NCI-H1417 treated with DMSO at 0.1 percent for 48 hours (cell line): ENCODE data around the gene JCAD.
"Not testable (repeated sequence)": the region's sequence is repeated elsewhere in the genome, so short reads cannot be mapped to it uniquely, and the experiment has no call there.

ENCODE experiments used
- DNase-seq: peaks from one replicate; lab custom pipeline; 2025; lab: John Stamatoyannopoulos, UW

JCAD gene, protein sequence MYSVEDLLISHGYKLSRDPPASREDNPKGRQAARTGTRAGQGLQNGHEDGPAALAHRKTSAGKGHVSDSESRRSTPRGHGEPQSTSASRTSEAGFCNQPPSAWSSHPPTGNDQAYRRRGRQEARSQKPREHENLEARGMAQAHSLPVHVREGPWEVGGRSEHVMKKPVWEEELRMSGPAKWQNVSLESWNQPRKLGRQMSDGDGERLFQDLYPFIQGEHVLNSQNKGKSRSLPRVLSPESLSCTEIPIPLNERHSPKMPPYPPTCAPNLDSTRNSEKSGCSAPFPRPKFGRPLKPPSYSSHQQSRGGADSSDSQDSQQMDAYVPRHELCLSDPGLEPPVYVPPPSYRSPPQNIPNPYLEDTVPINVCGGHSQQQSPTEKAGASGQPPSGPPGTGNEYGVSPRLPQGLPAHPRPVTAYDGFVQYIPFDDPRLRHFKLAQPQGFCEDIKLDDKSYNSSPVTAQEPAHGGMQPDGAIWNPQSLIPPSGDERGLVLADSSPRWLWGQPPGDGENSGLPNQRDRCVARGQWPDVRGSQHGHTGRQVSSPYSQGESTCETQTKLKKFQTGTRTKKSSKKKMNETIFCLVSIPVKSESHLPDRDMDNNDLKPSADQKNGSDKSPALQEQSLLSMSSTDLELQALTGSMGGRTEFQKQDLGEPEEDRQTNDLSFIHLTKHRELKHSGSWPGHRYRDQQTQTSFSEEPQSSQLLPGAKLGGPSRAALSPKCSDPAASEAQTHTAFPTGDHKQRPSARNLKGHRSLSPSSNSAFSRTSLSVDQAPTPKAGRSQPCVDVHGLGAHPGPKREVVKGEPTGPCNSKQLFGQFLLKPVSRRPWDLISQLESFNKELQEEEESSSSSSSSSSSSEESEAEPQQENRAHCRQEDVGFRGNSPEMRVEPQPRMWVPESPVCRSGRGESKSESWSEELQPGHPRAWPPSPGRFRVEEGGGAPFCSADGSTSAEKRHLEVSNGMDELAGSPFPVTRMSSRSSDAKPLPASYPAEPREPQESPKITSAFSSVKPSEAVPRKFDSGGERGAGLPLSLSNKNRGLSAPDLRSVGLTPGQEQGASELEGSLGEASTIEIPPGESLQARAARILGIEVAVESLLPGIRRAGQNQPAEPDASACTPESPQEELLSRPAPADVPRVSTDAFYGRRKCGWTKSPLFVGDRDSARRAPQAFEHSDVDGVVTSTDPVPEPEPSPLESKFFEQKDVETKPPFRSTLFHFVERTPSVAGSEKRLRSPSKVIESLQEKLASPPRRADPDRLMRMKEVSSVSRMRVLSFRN (N-terminal part only)

DNA sequence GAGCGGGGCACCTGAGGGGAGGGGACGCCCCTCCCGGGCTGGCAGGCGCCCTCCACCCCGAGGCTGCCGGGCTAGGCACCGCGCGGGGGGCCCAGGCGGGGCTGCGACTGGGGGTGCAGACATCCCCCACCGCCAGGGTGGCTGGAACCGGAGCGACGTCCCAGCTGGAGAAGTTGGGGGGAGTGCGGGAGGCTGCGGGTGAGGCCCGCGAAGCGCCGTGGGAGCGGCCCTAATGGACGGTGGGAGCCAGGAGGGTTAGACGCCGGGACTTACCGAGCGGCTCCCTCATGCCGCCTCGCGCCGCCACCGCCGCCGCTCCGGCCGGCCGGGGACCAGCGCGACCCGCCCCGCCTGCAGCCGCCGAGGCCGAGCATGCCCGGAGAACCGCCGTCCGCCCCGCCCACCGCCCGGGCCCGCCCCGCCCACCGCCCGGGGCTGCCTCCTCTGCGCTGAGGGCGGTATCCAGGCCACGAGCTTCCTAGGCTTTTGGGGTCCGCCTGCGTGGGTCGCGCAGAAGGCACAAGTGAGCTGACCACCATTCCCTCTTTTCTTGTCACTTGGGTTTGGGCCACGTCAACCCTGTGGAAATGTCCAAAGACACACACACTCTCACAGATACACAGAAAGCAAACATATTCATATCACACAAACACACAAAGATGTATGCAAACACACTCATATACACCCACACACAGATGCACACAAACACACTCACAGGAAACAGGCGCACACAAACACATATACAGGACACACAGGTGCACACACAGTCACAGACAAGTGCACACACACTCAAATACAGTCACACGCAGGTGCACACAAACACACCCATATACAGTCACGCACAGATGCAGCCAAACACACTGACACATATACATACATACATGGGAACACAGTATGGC lies at the start of gene JCAD:
Gene JCAD (minus strand): TSS at position 378 of the 899 bp plus-strand sequence. CDS start 11,774 bp downstream, outside the sequence.
- no peak for DNase-seq

DNA sequence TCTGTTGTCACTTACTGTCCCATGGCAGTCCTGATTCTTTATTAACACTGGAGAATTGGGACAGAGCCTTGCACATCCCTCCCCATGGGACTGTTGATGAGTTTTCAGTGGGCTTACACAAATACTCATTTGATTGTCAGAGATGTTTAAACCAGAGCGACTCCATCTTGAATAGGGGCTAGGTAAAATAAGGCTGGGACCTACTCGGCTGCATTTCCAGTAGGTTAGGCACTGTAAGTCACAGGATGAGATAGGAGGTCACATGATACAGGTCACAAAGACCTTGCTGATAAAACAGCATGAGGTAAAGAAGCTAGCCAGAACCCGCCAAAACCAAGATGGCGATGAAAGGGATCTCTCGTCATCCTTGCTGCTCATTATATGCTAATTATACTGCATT lies 47.6 kb upstream of the JCAD start:
- DNase-seq, result no peak

DNA sequence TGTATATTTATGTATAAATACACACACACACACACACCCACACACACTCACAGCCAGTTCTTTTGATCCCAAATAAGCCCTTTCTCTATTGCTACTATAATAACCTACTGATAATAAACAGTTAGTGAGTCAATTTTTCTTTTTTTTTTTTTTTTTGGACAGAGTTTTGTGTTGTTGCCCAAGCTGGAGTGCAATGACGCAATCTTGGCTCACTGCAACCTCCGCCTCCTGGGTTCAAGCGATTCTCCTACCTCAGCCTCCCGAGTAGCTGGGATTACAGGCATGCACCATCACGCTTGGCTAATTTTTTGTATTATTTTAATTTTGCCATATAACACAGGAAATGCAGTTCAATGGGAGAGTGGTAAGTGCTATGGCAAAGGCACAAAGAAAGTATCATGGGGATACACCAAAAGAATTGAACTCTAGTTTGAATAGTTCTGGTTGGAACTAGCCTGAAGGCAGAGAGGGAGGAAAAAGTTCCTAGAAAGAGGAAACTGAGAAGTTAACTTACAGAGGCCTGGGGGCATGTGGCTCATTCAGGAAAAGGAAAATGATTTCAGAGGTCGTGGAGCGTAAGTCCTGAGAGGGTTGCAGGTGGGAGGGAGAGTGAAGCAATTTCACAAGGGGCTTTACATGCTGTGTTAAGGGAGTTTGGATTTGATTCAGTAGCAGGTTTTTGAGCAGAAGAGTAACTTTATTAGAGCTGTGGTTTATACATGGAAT lies 44.4 kb upstream of the JCAD start:
- no peak for DNase-seq

DNA sequence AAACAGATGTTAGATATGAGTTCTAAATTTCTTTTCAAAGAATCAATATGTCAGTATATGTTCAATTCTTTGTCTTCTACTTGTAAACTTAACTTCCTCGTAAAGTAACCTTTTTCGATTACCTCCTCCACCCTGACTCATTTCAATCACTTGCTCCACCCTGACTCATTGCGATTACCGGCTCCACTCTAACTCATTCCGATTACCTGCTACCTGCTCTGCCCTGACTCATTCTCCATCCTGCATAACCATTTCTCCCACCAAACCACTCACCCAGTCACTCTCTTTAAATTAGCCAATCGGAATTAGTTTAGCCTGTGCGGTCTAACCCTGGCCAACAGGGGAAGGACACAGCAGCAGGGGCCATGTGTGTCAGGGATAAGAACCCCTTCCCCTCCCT lies 40.3 kb upstream of the JCAD start:
- DNase-seq, result not testable (repeated sequence)

DNA sequence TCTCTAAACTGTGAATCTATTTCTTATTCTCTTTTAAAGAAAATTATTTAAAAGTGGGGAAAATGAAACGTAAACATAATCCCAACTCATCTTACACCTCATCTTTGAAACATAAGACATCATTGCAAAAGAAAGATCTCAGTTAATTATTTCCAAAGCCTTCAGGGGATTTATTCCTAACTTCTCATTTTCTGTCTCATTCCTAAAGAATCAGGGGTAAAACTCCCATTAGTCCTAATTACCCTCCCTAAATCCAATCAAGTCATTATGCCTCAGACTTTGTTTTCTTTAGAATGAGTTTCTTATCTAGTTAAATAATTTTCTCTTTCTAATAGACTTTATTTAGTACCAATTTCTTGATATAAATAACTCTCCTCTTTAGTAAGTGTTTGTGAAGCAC lies 39.7 kb upstream of the JCAD start:
- DNase-seq, result no peak

DNA sequence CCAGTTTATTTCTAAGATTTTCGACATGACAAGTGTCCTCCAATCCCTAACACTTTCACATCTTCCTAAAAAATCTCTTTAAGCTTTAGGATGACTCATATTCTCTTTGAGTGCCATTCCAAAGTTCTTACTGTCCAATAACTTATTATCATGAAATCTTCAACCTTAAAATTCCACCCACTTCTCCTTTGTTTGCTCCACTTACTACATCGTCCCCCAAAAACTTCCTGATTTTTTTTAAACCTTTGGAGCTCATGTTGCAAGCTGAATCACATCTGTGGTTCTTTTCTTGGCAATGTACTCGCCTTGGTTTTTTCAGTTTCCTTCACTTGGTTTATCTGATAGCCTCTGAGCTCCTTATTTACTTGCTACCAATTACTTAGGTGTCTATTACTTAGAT lies 39.2 kb upstream of the JCAD start:
- DNase-seq, result no peak

DNA sequence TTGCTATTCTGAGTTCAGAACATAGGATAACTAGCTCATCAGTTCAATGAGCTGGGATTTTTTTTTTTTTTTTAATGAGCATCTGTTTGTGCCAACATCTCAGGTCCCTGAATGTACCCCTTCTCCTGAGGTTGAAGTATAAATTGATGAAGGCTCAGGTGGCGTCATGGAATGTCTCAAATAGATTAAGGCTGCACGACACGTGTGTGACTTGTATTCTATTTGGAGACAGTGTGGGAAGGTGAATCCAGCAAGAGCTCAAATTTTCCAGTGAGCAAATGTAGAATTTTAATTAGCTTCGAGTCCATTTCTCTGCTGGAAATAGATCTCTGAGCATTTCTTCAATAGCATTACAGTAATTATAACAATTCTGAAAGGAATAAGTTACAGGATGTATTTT lies 37.2 kb upstream of the JCAD start:
- DNase-seq, result no peak

DNA sequence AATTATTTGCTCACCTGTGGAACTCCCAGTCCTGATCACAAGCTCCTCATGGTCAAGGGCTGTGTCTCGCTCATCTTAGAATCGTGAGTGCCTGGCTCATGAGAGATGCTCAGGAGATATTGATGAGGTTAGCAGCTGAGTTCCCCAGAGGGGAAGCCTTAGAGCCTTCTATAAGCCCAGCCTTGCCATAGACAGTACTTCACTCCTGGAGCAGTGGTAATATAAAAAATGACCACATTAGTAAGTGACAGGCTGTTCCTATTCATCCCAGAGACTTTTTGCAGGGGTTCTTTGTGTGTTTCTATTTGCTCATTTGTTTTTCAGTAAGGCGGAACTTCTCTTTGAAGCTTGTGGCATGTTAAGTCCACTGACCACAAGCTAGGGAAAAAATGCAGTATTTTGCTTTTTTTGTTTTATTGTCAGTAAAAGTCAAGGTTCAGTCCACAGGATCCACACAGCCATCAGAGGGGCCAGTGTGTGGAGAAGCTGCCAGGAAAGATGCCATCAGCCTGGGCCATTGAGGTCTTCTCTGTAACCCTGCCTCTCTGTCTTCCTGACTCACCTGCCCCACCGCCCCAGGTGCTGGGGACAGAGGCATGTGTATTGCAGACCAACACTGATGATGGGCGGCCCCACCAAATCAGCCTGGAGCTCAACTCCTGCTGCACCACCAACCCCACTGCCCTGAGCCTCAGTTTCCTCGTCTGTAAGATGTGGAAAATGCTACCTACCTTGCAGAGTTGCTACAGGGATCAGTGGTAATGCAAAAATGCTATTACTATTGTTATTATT lies 36.4 kb upstream of the JCAD start:
- no peak for DNase-seq

DNA sequence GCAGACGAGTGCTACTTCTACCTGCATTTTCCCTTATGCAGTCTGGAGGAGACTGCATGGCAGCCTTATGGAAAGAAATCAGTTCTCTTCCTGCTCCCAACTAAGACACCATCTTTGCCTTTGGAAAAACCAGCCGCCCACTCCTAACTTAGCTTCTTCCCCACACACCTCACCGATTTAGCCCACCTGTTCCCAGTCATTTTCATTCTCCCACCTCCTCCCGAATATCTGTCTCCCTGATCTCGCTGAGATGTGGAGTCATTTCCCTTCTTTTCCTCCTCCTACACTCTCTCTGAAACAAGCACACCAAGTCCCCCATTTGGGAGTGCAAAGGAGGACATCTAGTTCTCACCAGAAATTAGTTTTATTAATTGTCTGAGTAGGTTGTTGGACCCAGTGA lies 35.2 kb upstream of the JCAD start:
- no peak for DNase-seq

DNA sequence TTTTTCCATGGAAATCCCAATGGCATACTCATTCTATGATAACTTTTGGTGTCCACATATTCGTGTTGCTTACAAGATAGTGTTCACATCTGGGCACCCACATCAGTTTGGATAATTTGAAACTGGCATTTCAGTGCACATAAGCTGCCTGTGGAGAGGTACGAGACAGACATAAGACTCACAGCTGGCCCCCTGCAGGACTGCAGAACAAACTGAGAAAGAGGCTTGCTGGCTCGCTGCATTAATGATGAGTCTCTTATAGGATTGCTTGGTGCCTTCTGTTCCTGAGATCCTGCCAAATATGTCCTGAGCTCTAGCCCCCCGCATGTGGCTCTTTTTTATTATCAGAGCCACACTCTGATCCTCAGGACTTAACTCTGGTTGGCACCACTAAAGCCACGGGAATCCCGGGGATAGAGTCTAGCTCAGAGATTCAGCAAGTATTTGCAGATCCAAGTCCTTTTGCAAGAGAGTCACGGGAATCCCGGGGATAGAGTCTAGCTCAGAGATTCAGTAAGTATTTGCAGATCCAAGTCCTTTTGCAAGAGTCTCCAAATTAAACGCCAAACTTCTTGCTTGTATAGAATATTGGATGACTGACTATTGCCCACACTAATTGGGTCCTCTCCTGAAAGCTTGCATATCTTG lies 34.0 kb upstream of the JCAD start:
- DNase-seq, result no peak

DNA sequence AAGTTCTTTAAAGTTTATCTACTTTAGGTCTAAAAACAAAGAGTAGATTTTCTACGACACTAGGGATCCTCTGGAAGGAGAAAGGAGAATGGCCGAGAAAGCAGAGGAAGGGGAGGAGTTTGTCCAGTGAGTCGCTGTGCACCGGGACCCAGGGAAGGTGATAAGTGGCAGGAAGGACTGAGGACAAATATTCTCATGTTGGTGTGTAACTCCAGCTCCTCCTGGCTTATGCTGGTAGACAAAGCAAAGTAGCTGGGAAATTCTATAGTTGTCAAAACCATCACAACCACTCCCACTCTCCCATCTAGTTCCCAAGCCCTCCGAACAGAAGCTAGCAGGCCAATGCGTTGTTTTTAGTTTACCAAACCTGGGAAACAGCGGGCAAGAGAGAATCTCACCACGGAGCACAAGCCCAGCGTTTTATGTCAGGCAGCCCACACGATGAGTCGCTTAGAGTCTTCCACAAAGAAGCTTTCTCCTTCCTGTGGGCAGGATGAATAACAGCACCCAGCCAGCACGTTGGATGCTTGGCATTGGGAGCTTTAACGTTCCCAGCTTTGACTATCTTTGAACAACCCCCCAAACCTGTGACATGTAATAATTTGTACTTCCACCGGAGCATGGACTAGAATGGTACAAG lies 32.9 kb upstream of the JCAD start:
- DNase-seq, result no peak

DNA sequence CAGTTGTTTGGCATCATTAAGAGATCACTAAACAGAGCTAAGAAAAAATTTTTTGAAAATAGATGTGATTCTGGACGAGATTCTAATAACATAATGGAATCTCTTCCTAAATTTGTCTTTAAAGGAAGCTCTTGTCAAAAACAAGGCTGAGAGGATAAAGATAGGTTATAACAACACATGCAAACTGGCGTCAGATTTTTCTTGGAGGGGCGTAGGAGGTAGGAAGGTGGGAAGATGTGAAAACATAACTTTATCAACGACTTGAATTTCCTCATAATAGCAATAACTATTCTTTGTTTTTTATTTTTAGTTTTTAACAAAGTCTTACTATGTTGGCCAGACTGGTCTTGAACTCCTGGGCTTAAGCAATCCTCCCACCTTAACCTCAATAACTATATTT lies 31.8 kb upstream of the JCAD start:
- no peak for DNase-seq

DNA sequence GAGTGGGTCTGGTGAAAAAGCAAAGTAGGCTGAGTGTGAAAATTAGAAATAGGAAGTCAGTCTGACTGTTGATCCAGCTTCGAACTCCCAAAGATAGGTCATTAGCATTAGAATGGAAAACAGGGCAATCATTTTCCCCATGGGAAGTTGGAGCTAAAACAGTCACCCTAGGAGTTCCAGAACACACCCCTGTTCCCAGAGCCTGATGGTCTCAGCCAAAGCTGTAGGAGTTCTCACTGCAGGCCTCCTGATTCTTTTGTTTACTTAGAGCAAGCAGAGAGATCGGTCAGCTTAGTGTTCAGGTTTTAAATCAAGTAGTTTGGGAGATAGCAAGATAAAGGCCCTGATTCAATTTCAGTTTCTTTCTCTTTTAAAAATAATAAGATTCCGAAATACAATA lies 28.8 kb upstream of the JCAD start:
- no peak for DNase-seq

DNA sequence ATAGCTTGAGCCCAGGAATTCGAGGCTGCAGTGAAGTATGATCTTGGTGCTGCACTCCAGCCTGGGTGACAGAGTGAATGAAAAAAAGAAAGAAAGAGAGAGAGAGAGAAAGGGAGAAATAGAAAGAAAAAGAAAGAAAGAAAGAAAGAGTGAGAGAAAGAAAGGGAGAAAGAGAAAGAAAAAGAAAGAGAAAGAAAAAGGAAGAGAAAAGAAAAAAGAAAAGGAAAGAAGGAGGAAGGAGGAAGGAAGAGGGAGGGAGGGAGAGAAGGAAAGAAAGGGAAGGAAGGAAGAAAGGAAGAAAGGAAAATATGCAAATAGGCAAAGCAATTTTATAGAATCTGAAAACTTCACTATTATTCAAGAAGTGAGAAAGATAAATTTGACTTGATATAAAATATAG lies 24.5 kb upstream of the JCAD start:
- no peak for DNase-seq

DNA sequence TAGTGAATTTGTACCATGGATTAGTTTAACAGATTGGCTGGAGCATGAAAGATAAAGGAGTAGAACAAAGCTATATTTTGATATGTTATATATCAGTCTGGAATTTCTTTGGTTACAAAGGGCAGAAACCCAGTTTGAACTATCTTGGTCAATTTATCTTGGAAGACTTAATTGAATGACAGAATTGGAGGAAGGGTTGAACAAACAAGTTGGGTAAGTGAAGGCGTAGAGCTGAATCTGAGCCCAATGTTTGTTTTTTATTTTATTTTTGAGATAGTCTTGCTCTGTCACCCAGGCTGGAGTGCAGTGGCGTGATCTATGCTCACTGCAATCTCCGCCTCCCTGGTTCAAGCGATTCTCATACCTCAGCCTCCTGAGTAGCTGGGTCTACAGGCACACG lies 21.8 kb upstream of the JCAD start:
- no peak for DNase-seq

DNA sequence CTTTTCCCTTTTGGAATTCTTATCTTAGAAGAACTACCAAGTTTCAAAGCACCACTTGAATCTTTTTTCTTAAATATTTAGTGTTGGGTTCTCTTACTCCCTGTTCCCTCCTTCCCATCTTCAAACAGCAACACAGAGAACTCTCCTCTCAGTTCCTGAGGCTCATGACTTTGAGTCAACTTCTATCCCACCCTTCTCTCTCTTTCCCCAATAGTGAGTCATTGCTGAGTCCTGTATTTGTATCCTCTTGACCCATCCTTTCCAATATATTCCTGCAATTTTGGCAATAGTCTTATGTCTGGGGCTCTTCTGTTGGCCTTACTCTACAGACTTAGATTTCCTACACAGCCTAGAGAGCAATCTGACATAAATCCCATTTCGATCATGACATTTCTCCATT lies 20.8 kb upstream of the JCAD start:
- DNase-seq, result no peak

DNA sequence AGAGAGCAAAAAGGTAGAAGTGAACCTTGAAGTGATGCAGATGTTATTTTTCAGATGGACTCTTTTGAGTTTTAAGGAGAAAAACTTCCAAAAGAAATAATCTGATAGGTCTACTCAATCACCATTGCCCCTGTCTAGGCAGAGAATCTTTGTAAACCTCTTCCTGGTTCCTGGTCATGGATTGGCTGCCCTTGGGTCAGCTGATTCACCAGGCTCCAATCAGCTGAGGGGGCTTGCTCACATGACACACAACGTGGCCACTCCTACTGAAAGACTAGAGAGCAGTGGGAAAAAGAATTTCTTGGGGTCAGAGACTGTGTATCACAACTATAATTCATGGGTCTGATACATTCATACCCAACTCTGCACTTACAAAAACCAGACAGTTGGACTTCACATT lies 20.0 kb upstream of the JCAD start:
- DNase-seq, result no peak

DNA sequence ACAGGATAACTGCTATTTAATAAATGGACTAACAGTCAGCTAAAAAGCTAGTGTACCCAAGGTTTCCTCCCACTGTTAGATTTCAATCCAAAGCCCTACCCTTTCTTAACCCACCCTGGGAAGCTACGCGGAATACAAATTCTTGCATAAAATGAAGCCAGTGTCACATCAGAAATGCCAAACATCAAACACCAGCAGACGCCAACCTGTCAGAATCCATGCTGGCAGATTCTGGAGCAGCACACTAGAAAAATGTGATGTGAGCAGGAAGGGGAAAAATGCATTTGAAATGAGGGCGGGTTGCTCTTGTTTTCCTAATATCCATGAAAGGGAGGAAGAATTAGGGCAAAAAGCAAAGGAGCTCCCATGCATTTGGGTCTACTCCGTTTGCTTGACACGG lies 16.1 kb upstream of the JCAD start:
- no peak for DNase-seq

DNA sequence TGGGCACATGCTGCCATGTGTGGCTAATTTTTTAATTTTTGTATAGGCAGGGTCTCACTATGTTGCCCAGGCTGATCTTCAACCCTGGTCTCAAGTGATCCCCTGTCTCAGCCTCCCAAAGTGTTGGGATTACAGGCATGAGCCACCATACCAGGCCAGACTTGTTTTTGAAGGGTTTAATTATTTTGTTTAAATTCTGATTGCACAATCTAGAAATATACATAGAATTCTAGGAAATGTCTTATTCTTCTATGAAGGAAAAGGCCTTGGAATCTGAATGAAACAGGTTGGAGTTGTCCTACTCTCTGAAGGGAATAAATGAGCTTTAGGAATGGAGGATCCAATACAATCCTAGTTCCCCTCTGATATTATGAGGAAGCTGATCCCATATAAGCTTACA lies 15.5 kb upstream of the JCAD start:
- DNase-seq, result no peak
